ENCODE results near the gene FCRL5. TPM values are rescaled to one million over a fixed set of nuclear protein-coding genes. Genes with fewer than 3 reads are reported as not detected.

FCRL5 gene
- total RNA-seq, 1 donor = under 0.01 TPM

DNA sequence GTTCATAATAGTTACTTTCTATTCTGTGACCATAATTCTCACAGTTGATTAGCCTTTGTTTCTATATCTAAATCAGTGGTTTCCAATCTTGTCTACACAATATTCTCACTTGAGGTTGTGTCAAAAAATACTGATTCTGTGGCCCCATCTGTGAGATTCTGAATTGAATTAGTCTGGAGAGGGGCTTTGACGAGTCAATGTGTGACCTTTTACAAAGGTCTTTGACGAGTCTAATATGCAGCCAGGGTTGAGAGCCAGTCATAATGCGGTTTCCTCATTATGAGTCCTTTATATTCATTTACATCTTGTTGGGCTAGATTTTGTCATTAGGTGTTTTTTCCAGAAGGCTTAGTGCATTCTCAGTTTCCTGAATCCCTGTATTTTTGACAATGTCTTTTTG lies 19.7 kb downstream of the FCRL5 start:
- Histone ChIP-seq H3K27me3 (ENCODE audit: insufficient read depth, low read length) (no peaks in the 10 kb centered on the region), H3K4me3 (ENCODE audit: insufficient read depth, low read length) (no peak overlapping the region), H4K20me1 (ENCODE audit: insufficient read depth, low read length) (no peaks in the 10 kb centered on the region), H3K9me3 (ENCODE audit: low read depth, low read length) (no peaks in the 10 kb centered on the region), H3K27ac (ENCODE audit: low read depth, low read length) (no peak overlapping the region), H2AFZ (ENCODE audit: low read length) (no peak overlapping the region), H3K36me3 (ENCODE audit: insufficient read depth, low read length) (no peaks in the 10 kb centered on the region), H3K79me2 (ENCODE audit: insufficient read depth, low read length) (no peaks in the 10 kb centered on the region), H3K4me2 (ENCODE audit: insufficient read depth, low read length) (no peak overlapping the region), H3K4me1 (ENCODE audit: insufficient read depth, low read length) (no peaks in the 10 kb centered on the region)
- DNase-seq (ENCODE audit: insufficient read length, low spot score, missing footprints) = no peak
- TF ChIP-seq, protein P1, sequence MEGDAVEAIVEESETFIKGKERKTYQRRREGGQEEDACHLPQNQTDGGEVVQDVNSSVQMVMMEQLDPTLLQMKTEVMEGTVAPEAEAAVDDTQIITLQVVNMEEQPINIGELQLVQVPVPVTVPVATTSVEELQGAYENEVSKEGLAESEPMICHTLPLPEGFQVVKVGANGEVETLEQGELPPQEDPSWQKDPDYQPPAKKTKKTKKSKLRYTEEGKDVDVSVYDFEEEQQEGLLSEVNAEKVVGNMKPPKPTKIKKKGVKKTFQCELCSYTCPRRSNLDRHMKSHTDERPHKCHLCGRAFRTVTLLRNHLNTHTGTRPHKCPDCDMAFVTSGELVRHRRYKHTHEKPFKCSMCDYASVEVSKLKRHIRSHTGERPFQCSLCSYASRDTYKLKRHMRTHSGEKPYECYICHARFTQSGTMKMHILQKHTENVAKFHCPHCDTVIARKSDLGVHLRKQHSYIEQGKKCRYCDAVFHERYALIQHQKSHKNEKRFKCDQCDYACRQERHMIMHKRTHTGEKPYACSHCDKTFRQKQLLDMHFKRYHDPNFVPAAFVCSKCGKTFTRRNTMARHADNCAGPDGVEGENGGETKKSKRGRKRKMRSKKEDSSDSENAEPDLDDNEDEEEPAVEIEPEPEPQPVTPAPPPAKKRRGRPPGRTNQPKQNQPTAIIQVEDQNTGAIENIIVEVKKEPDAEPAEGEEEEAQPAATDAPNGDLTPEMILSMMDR (IDR thresholded peaks at IDR 0.05; ENCODE audit: extremely low read depth, low read depth, low read length) = no peak

DNA sequence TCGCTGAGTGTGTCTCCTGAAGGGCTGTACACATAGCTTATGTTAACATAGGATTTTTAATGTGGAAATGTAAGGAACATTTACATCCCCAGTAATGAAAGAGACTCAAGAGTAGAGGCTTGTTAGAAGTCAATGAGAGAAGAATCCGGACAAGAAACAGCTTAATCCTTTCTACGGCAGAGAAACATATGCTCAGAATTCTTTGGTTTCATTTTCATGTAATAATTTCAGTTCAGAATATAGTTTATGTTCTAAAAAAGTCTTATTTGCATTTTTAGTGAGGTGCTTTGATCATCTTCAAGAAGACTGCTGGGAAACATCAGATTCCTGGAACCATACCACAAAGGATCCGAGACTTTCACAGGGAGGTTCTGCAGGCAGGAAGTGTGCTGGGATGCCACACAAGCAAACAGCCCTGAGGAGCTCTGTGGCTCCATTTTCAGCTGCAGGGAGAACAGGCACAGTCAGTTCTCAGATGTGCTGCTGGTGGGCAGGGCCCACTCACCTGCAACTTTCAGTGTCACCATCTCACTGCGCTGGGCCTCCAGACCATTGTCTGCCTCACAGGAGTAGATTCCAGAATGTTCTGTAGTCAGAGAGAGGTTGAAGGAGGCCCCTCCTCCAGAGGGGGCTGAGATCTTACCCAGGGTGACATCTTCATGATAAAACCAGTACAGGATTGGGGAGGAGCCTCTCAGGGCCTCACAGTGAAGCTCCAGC lies 28.4 kb downstream of the FCRL5 start:
- Histone ChIP-seq H3K4me2 (ENCODE audit: insufficient read depth, low read length) (no peak overlapping the region), H4K20me1 (ENCODE audit: insufficient read depth, low read length) (no peaks in the 10 kb centered on the region), H3K9me3 (ENCODE audit: low read depth, low read length) (no peaks in the 10 kb centered on the region), H2AFZ (ENCODE audit: low read length) (no peak overlapping the region), H3K4me3 (ENCODE audit: insufficient read depth, low read length) (no peak overlapping the region), H3K36me3 (ENCODE audit: insufficient read depth, low read length) (no peaks in the 10 kb centered on the region), H3K27ac (ENCODE audit: low read depth, low read length) (no peak overlapping the region), H3K4me1 (ENCODE audit: insufficient read depth, low read length) (no peaks in the 10 kb centered on the region), H3K27me3 (ENCODE audit: insufficient read depth, low read length) (no peaks in the 10 kb centered on the region), H3K79me2 (ENCODE audit: insufficient read depth, low read length) (no peaks in the 10 kb centered on the region)
- TF ChIP-seq, protein P1 (IDR thresholded peaks at IDR 0.05; ENCODE audit: extremely low read depth, low read depth, low read length) = no peak
- no peak for DNase-seq (ENCODE audit: insufficient read length, low spot score, missing footprints)

DNA sequence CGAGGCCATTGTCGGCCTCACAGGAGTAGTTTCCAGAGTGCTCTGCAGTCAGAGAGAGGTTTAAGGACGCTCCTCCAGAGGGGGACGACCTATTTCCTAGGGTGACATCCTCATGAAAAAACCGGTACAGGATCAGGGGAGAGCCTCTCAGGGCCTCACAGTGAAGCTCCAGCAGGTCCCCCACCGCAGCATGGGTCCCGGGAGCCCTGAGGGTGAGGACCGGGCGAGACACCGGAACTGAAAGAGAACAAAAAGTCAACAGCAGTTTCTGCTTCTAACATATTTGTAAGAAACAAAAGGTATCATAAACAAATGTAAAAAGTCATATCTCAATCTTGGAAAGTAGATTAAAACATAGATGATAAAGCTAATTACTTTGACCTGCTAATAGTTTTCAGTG lies 31.3 kb downstream of the FCRL5 start:
- no peaks in the 10 kb centered on the region for H4K20me1 ChIP-seq (ENCODE audit: insufficient read depth, low read length)
- no peak overlapping the region for H3K4me2 ChIP-seq (ENCODE audit: insufficient read depth, low read length)
- no peak overlapping the region for H3K4me3 ChIP-seq (ENCODE audit: insufficient read depth, low read length)
- no peaks in the 10 kb centered on the region for H3K79me2 ChIP-seq (ENCODE audit: insufficient read depth, low read length)
- no peaks in the 10 kb centered on the region for H3K4me1 ChIP-seq (ENCODE audit: insufficient read depth, low read length)
- H3K36me3 ChIP-seq (ENCODE audit: insufficient read depth, low read length) = no peaks in the 10 kb centered on the region
- no peaks in the 10 kb centered on the region for H3K27me3 ChIP-seq (ENCODE audit: insufficient read depth, low read length)
- DNase-seq (ENCODE audit: insufficient read length, low spot score, missing footprints) = peak; percentile 60
- no peaks in the 10 kb centered on the region for H3K9me3 ChIP-seq (ENCODE audit: low read depth, low read length)
- no peak overlapping the region for H3K27ac ChIP-seq (ENCODE audit: low read depth, low read length)
- TF ChIP-seq, protein P1 (IDR thresholded peaks at IDR 0.05; ENCODE audit: extremely low read depth, low read depth, low read length) = no peak
- H2AFZ ChIP-seq (ENCODE audit: low read length) = no peak overlapping the region

- no peaks in the 10 kb centered on the region for H4K20me1 ChIP-seq (ENCODE audit: insufficient read depth, low read length)
- H3K36me3 ChIP-seq (ENCODE audit: insufficient read depth, low read length) = no peaks in the 10 kb centered on the region
- H3K9me3 ChIP-seq (ENCODE audit: low read depth, low read length) = no peaks in the 10 kb centered on the region
- no peaks in the 10 kb centered on the region for H3K27me3 ChIP-seq (ENCODE audit: insufficient read depth, low read length)
- H2AFZ ChIP-seq (ENCODE audit: low read length) = no peak overlapping the region
- DNase-seq (ENCODE audit: insufficient read length, low spot score, missing footprints) = no peak
- no peak overlapping the region for H3K27ac ChIP-seq (ENCODE audit: low read depth, low read length)
- H3K79me2 ChIP-seq (ENCODE audit: insufficient read depth, low read length) = no peaks in the 10 kb centered on the region
- TF ChIP-seq, protein P1 (IDR thresholded peaks at IDR 0.05; ENCODE audit: extremely low read depth, low read depth, low read length) = no peak
- H3K4me1 ChIP-seq (ENCODE audit: insufficient read depth, low read length) = no peaks in the 10 kb centered on the region
- H3K4me3 ChIP-seq (ENCODE audit: insufficient read depth, low read length) = no peak overlapping the region
- H3K4me2 ChIP-seq (ENCODE audit: insufficient read depth, low read length) = no peak overlapping the region
Measured at GRCh38 chr1:157520386-157520935, 31.9 kb downstream of the FCRL5 start.
